AG04450 (cell line): ENCODE measurements around the gene UBE2H. TPM values are rescaled to one million over a fixed set of nuclear protein-coding genes. Genes with fewer than 3 reads are reported as not detected.

Source experiments
- CTCF ChIA-PET: fragments of 300-600, 350-600 bp; formaldehyde crosslinking; extraction: SDS; loops from one replicate; lab custom pipeline; 2022; ENCODE audit warnings: antibody characterized with exemption, inconsistent platforms; lab: Charles Lee
- POLR2A ChIA-PET: fragments of 350-600 bp; formaldehyde crosslinking; extraction: SDS; loops from one replicate; lab custom pipeline; 2021; ENCODE audit warnings: antibody characterized with exemption, inconsistent platforms; lab: Yijun Ruan, JAX
- DNase-seq: peaks from one replicate; pipeline ENCODE4 v3.0.0-alpha.2; 2011; ENCODE audit warnings: low read depth, low spot score
- H3K27ac ChIP-seq: one replicate; pipeline ENCODE4 v1.5.1; 2012; ENCODE audit warnings: low read depth, low read length, control low read depth
- H3K27me3 ChIP-seq: one replicate; pipeline ENCODE4 v1.6.0; 2012; ENCODE audit warnings: low read length; ENCODE audit not compliant: control insufficient read depth, insufficient read depth
- H3K4me3 ChIP-seq: 2 replicates; pipeline ENCODE4 v1.5.1; 2011; ENCODE audit warnings: mild to moderate bottlenecking, low read depth, low read length, control low read depth
- H3K9me3 ChIP-seq: 2 replicates; pipeline ENCODE4 v1.5.1; 2012; ENCODE audit warnings: low read length; ENCODE audit not compliant: control insufficient read depth, insufficient read depth
- polyA plus RNA-seq: library from polyadenylated mRNA; depleted of rRNA; stranded (reverse); fragments of >200 nt; gene quantifications from 2 replicates; pipeline ENCODE4 v1.2.3, GENCODE V29; 2011
- TF ChIP-seq, protein P1 (sequence below): IDR thresholded peaks from 2 replicates; pipeline ENCODE4 v1.5.1; 2011; ENCODE audit warnings: low read depth, low read length, control low read depth, inconsistent platforms

Gene UBE2H
- polyA plus RNA-seq, 1 experiment, result 180 TPM

DNA sequence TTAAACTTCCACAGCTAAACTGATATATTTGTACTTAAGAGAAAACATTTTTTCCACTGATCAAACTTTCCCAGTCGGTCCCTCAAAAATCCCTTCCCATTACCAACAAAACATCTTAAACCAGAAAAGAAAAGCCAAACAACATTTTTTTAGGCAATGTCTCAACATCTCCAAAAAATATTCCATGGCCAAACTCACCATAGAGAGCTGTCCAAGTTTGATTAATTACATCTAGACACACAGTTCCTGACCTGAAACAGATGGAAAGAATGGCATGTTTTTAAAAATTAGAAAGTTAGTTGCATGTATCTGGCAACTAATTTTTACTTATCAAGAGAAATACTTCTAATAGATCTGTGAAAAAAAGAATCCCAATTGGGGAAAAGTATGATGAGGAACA, 95.4 kb downstream of the UBE2H start:
- ChIA-PET POLR2A (no interaction called here), CTCF (no interaction called here)
- DNase-seq, result no peak

DNA sequence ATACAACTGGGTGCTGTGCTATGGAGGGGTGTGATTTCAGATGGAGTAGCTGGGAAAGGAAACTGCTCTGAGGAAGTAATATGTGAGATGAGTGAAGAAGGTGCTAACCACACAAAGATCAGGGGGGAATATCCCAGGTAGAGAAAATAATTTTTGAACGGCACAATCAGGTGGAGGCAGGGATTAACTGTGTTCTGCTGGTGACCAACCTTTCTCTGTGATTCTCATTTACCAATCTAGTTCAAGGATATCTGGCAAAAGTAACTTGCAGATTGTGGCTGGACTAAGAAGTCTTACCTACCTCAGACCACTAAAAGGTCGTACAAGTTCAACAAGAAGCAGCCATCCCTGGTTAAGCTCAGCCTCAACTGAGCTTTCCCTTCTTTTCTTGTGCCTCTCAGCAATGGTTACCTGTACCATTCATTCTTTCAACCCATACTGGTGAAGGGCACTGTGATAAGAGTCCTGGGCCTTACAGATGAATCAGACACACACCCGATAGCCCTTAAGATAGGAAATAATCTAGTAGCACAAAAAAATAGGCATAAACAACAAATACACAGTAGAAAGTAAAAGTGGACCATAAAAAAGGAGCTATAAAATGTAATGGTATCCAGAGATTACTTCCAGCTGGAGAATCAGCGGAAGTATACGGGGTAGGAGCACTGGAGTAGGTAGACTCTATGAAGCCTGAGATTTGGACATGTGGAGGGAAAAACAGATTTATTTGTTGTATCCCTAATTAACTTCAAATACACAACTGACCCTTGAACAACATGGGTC, 96.6 kb downstream of the UBE2H start:
- Histone ChIP-seq H3K9me3 (no peaks in the 10 kb centered on the region), H3K27ac (peak overlapping the region; percentile 75), H3K27me3 (no peaks in the 10 kb centered on the region), H3K4me3 (no peak overlapping the region)
- CTCF ChIA-PET, result interaction anchor here (0.6 kb wide), 2 partner anchors 32 to 86 kb away, joined by 3 to 5 read pairs; no protein-coding TSS in a partner anchor
- POLR2A ChIA-PET, result interaction anchor here (0.5 to 1.6 kb wide), 7 partner anchors 9 to 155 kb away, joined by 3 to 10 read pairs (median 4); no protein-coding TSS in a partner anchor
- no peak for DNase-seq
- TF ChIP-seq, protein P1, sequence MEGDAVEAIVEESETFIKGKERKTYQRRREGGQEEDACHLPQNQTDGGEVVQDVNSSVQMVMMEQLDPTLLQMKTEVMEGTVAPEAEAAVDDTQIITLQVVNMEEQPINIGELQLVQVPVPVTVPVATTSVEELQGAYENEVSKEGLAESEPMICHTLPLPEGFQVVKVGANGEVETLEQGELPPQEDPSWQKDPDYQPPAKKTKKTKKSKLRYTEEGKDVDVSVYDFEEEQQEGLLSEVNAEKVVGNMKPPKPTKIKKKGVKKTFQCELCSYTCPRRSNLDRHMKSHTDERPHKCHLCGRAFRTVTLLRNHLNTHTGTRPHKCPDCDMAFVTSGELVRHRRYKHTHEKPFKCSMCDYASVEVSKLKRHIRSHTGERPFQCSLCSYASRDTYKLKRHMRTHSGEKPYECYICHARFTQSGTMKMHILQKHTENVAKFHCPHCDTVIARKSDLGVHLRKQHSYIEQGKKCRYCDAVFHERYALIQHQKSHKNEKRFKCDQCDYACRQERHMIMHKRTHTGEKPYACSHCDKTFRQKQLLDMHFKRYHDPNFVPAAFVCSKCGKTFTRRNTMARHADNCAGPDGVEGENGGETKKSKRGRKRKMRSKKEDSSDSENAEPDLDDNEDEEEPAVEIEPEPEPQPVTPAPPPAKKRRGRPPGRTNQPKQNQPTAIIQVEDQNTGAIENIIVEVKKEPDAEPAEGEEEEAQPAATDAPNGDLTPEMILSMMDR, result no peak

More for the DNA sequence above, 95.4 kb downstream of the UBE2H start:
- Histone ChIP-seq H3K27ac (no peak overlapping the region), H3K9me3 (no peaks in the 10 kb centered on the region), H3K27me3 (no peaks in the 10 kb centered on the region), H3K4me3 (no peak overlapping the region)
- TF ChIP-seq, protein P1, result no peak

DNA sequence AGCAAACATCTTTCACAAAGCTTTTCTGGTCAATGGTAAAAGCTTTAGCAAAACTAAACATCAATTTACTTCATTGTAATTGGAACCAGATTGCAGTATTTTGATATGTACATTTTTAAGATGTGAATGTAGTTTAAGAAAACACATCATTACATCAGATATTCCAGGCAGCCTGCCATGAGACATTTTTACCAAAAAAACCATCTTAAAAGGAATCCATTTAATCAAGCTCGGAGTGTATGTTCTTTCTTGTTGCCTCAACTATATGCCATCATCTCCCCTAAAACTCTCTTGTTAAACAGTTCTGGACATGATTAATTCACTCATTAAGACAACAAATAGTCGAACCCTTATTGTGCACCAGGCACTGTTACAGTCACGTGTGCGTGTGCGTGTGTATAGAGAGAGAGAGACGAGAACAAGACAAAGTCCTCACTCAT, 97.5 kb downstream of the UBE2H start:
- TF ChIP-seq, protein P1, result no peak
- H3K4me3 ChIP-seq, result no peak overlapping the region
- DNase-seq, result peak; percentile 93
- CTCF ChIA-PET, result no interaction called here
- no peaks in the 10 kb centered on the region for H3K9me3 ChIP-seq
- no peaks in the 10 kb centered on the region for H3K27me3 ChIP-seq
- peak overlapping the region; percentile 75 for H3K27ac ChIP-seq
- POLR2A ChIA-PET, result interaction anchor here (0.6 to 1.6 kb wide), 9 partner anchors 10 to 418 kb away, joined by 3 to 10 read pairs (median 4); no protein-coding TSS in a partner anchor

DNA sequence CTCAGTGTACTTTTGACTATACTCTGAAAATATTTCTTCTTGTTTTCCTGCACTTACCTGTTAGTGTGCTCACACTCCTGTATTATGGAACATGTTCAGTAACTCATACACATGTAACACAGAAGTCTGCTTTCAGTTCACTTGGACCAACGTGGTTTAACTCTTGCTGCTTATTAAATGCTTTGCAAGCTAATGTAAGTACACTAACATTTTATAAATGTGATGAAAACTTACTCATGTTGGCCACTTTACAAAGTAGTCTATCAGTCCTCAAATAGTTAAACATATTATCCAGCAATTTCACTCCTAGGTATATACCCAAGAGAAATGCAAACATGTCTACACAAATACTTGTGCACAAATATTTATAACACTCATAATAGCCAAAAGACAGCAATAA, 98.4 kb downstream of the UBE2H start:
- Histone ChIP-seq H3K27me3 (no peaks in the 10 kb centered on the region), H3K4me3 (no peak overlapping the region), H3K27ac (no peak overlapping the region), H3K9me3 (no peaks in the 10 kb centered on the region)
- CTCF ChIA-PET, result no interaction called here
- POLR2A ChIA-PET, result interaction anchor here (0.6 to 1.6 kb wide), 4 partner anchors 9 to 419 kb away, joined by 3 to 10 read pairs (median 4); no protein-coding TSS in a partner anchor
- TF ChIP-seq, protein P1, result no peak
- no peak for DNase-seq
